Daoy (cell line): ENCODE data around the gene DRAP1. TPM values are rescaled to one million over a fixed set of nuclear protein-coding genes. Genes with fewer than 3 reads are reported as not detected.

Source experiments
- DNase-seq: peaks from one replicate; pipeline ENCODE4 v3.0.0-alpha.2; 2015; ENCODE audit warnings: low read depth
- total RNA-seq: library from RNA; depleted of rRNA; stranded (reverse); fragments of >200 nt; shearing (Covaris generic); gene quantifications from 2 replicates; pipeline ENCODE4 v1.2.3, GENCODE V29; 2014; rRNA removed

The DRAP1 gene
- 267 and 294 TPM in 2 replicates for total RNA-seq

DNA sequence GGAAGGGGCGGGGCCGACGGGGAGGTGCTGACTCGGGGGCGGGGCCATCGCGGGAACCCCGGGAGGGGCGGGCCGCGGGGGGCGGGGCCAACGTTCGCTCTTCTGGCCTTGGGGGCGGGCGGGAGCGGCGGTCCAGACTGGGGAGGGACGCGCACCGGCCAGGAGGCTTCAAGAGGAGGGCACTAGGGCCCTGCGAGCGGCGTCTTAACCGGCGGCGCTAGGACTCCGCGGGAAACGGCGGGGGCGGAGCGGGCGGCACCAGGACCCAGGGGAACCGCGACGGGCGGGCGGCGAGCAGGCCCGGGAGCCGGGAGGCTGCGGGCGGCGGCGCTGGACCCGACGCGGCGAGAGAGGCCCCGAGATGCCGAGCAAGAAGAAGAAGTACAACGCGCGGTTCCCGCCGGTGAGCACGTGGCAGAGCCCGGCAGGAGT, at the start of gene DRAP1:
DRAP1 (plus strand) TSS at position 286 of the 432 bp plus-strand sequence; CDS start at position 362, 76 bp downstream.
- peak; percentile 99 for DNase-seq

DNA sequence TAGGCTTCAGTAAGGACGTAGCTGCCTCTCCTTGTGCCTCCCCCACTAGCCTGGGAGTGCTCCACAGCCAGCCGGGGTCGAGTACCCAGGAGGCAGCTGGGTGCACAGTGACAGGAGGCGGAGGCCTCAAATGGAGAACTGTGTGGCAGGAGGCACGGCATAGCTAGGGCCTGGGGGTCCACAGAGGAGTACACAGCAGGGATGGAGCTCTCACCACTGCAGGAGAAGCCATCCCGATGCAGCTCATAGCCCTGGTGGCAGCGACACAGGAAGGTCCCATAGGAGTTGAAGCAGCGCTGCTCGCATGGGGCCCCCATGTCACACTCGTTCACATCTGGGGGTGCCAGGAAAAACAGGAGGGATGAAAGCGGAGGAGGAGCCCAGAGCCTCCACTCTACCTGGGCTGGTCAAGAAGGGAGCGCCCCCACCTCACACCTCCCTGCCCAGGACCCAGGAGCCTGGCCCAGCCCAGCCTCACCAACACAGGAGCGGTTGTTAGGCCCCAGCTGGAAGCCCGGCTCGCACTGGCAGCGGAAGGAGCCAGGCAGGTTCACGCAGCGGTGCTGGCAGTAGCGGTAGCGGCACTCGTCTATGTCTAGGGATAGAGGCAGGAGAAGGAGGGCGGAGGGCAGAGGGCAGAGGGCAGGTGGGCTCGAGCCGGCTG, 49.5 kb upstream of the DRAP1 start:
- DNase-seq: no peak

DNA sequence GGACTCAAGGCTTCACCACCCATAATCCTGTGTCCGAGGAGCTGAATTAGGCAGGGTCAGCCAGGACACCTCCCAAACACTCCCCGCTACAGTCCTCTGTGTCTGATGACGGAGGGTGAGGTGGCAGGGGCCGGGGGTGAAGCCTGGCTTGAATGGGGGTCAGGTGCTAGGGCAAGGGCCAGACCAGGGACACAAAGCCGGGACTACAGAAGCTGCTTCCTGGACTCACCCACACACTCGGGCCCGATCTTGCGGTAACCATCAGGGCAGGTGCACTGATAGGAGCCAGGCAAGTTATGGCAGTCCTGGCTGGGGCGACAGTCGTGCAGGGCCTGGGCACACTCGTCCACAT, 48.9 kb upstream of the DRAP1 start:
- DNase-seq: no peak

- DNase-seq: no peak
Measured at GRCh38 chr11:65870706-65871681, 48.2 kb upstream of the DRAP1 start.

DNA sequence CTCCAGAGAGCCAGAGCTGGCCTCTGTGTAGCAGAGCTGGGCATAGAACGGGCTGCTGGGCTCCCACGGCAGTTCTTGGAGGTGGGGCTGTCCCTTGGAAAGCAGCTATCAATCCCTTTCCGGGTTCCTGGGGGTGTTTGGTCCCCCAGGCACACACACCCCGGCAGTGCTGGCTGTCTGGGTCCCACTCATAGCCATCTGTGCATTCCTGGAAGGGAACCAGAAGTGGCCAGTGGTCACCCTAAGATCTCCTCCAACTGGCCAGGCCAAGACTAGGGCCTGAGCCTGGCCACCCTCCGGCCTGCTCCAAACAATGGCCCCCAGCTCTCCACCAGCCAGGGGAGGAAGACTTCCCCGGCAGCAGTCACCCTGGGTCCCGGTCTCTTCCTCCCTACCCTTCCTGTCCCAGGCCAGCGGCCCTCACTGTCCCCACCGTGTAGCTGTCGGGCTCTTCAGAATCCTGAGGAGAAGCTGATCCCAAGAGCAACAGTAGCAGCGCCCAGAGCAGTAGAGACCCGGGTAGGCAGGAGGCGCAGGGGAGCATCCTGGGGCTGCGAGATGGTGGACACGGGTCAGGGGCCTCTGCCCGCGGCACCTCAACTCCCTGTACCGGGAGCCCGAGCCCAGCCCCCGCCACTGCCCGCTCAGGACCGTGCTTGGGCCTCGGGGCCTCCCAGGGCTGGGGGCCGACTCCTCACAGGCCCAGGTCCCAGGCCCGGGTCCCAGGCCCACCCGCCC, 47.2 kb upstream of the DRAP1 start:
- DNase-seq: no peak

DNA sequence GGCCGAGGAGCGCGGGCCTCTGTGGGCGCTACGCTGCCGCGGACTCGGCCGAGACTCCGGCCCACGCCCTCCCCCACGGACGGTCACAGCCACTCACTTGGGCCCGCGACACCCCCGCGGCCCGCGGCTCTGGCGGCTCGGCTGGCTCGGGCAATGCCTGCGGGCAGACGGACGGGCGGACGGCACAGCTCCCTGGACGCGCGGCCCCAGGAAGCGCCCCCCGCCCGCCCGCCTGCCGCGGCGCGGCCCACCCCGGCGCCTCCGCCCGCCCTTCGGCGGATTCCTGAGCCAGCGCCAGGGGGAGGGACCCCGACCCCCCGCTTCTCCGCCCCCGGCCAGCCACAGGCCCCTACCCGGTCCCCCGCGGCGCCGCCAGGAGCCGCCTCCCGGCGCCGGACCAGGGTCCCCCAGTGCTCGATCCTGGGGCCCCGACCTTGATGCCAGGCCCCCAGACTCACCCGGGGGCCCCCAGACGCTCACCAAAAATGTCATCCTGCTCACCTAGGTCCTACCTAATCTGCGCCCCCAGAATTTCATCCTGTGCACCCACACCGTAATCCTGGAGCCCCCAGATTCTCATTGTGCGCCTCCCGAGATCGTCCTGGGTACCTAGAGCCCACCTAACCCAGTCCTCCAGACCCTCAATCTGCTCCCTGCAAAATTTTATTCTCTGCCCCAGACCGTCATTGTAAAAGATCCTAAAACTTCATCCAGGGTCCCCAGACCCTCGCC, 46.5 kb upstream of the DRAP1 start, which contains the start of gene EFEMP2:
EFEMP2 (minus strand) TSS at position 215 of the 732 bp plus-strand sequence. CDS start 446 bp downstream, outside the sequence.
- peak; percentile 47 for DNase-seq

DNA sequence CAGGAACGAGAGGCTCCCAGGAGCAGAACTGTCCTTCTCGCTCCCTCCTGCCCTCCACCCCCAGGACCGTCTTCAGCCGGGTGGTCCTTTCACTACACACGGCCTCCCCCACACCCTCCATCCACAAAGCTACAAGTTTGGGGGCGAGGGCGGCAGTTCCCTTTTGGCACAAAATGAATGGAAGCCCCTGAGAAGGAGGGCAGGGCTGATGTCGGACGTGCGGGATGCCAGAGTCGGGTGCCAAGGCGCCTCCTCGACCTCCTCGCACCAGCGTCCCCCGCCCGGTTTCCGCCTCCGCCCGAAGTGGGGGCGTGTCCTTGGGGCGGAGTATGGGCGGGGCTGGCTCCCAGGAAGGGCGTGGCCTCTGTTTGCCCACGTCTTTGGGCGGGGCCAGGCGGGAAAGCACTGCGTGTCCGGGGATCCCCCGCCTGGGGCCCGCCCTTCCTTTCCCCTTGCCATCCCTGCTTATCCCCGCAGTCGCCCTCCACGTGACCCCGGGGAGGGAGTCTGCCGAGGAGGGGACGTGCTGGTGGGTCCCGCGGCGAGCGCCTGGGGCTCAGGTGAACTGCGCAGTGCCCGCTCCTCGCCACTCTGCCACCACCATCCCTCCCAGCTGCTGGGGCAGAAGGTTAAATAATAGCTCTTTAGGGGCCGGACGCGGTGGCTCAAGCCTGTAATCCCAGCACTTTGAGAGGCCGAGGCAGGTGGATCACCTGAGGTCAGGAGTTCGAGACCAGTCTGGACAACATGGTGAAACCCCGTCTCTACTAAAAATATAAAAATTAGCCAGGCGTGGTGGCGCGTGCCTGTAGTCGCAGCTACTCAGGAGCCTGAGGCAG, 45.7 kb upstream of the DRAP1 start:
- DNase-seq: peak; percentile 95

- no peak for DNase-seq
Measured at GRCh38 chr11:65879617-65880016, 39.6 kb upstream of the DRAP1 start, which contains the start of gene CTSW. Gene CTSW (plus strand): TSS chr11:65879837. CDS start chr11:65879855, 18 bp downstream.

GRCh38 chr11:65880027-65880426, 39.2 kb upstream of the DRAP1 start:
- no peak for DNase-seq

DNA sequence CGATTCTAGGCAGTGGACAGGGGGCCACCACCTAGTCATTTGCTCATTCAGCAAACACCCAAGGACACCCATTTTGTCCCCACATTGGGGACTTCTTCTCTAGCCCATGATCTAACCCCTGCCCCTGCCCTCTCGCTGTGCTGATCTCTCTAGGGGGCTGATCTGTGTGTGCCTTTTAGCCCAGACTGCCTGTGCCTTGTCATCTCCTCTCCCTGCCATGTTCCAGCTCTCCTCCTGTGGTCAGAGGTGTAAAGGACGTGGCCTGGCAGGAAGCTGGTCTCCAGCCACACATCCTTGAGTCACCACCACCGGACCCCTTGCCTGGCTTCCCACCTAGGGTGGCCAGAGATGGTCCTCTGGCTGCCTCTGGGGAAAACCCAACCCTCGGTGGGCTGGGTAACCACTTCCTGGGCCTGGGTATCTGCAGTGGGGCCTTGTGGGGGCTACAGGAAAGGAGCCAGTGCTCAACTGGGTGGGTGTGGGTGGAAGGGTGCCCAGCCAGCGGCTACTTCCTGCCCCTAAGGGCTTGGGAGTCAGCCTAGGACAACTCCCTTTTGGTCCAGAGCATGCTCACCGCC, 38.3 kb upstream of the DRAP1 start:
- DNase-seq: no peak

DNA sequence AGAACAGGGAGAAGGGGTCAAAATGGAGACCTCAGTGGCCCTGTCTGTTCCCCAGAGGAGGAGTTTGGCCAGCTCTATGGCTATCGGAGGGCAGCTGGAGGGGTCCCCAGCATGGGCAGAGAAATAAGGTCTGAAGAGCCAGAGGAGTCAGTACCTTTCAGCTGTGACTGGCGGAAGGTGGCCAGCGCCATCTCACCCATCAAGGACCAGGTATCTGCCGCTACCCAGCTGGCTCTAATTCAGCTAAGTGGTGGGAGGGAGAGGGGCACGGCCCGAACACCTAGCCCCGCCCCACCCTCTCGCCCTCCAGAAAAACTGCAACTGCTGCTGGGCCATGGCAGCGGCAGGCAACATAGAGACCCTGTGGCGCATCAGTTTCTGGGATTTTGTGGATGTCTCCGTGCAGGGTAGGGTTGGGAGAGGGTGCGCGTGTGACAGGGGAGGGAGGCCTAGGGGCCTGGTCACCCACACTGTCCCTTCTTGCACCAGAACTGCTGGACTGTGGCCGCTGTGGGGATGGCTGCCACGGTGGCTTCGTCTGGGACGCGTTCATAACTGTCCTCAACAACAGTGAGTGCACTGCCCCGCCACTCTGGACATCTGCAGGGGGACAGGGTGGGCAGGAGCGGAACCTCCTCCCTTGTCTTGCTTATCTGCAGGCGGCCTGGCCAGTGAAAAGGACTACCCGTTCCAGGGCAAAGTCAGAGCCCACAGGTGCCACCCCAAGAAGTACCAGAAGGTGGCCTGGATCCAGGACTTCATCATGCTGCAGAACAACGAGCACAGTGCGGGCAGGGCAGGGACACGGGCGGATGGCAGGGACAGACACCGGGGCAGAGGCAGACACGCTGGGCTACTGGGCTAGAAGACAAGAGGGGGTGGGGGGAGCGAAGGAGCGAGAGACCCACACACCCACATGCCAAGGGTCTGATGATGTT, 36.8 kb upstream of the DRAP1 start:
- DNase-seq: no peak

DNA sequence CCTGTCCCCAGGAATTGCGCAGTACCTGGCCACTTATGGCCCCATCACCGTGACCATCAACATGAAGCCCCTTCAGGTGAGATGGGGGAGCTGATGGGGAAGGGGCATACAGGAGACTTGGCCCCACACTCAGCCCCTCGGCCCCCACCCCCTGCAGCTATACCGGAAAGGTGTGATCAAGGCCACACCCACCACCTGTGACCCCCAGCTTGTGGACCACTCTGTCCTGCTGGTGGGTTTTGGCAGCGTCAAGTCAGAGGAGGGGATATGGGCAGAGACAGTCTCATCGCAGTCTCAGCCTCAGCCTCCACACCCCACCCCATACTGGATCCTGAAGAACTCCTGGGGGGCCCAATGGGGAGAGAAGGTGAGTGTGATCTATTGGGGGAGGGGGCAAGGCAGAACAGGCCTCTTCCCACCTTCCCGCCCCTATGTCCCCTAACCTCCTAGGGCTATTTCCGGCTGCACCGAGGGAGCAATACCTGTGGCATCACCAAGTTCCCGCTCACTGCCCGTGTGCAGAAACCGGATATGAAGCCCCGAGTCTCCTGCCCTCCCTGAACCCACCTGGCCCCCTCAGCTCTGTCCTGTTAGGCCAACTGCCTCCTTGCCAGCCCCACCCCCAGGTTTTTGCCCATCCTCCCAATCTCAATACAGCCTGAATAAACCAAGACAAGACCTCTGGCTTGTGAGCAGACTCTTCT, 36.0 kb upstream of the DRAP1 start:
- DNase-seq: no peak

DNA sequence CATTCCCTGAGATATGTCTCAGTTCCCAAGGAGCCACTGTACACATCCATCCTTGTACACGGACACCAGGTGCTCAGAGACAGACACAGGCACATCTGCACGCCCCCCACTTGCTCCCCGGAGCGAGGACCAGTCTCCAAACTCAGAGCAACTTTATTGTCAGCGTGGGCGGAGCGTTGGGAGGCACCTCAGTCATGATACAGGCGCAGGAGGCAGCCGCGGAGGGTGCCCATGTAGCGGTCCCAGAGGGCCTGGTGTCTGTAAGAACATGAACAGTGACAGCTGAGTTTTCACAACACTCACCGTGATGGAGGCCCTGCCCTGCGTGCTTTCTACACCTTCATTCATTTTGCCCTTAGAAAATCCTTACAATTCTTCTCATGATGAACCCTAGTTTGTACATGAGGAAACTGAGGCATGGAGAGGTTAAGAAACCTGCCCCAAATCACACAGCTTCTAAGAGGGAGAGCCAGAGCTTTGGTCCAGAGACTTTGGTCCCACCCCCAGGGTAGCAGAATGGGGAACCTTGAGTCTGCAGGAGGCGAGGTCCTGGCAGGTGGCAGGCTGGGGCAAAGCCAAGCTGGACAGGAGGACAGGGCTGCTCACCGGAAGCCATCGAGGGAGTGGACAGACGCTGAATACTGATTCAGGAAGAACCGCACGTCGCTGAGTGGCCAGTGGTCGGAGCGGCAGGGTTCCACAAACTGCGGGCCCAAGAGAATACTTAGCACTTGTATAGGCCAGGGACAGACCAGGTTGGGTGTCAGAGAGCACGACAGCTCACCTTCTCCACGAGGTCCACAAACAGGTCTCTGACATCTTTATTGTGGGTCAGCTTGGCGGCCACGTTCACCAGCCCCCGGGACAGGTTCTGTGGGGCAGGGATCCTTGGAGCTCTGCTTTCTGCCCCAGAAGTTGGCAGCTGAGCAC, 35.2 kb upstream of the DRAP1 start:
- no peak for DNase-seq

DNA sequence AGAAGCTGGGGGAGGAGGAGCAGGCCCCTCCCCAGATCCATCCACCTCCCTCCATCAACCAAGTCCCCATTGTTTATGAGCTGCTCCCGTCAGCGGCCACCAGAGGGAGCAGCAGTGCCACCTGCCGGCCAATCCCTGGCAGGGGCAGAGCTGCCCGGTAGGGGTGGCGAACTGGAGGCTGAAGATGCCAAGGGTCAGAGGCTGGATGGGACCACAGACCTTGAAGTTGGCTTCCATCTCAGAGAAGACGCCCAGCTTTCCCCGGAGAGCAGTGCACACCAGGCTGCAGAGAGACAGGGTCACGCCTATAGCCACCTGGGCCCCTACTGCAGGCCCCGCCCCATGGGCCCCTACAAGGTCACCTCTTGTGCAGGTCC, 34.5 kb upstream of the DRAP1 start:
- peak; percentile 77 for DNase-seq

DNA sequence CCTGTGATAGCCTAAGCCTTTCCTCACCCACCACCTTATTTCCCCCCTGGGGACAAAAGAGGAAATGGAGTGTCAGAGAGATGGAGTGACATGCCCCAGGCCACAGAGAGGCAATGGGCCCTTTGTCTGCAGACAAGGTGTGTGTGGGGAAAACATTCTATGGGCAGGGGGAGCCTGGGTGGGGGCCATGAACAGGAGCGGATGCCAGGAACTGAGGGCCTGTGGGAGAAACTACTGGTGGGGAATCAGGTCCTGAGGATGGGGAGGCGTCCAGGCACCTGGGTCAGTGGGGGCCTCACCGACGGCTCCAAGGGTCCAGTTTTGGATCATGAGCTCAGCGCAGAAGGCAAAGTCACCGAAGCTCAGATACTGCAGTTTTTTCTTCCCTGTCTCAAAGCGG, 34.0 kb upstream of the DRAP1 start:
- no peak for DNase-seq

DNA sequence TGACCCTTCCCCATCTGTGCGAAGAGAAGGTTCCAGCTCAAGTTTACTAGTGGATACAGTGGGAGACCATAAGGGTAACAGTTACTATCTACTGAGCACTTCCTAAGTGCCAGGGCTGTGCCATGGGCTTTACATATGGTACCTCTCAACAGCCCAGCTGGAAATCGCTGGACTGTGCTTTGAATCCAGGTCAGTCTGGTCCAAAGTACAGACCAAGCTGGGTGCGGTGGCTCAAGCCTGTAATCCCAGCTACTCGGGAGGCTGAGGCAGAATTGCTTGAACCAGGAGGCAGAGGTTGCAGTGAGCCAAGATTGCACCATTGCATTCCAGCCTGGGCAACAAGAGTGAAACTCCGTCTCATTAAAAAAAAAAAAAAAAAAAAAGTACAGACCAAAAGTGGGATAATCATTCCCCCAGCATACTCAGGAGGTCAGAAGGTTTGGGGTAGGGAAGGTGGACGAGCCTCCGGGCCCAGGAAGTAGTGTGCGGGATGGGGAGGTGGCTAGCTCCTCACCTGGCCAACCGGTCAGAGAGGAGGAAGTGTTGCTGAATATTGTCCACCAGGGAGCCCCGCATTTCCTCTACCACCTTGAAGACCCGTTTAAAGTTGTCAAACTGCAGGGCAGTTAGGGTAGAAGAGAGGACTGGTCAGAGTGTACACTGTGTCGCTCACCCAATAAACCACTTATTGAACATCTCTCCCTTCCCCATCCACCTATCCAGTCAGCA, 33.3 kb upstream of the DRAP1 start:
- no peak for DNase-seq
